Activated naive CD4-positive, alpha-beta T cell treated with anti-CD3 and anti-CD28 coated beads, Interleukin-2, amount 10 ng/mL, durations not matched to agents 7 days and 5 days (primary cell): ENCODE measurements around the gene TGM6.
"Not testable (repeated sequence)": the region's sequence is repeated elsewhere in the genome, so short reads cannot be mapped to it uniquely, and the experiment has no call there.

Source experiments
- CTCF ChIA-PET: fragments of 350-600 bp; sonication (Branson Sonifier 250); formaldehyde crosslinking; loops from one replicate; lab custom pipeline; 2021; ENCODE audit warnings: antibody characterized with exemption; lab: Charles Lee
- DNase-seq: peaks from one replicate; pipeline ENCODE4 v3.0.0-alpha.2; 2020
- H3K27ac Mint-ChIP-seq: one replicate; pipeline ENCODE4 v1.8.0; 2021; ENCODE audit warnings: mild to moderate bottlenecking, moderate library complexity, mixed read lengths
- H3K27me3 Mint-ChIP-seq: one replicate; pipeline ENCODE4 v1.8.0; 2021; ENCODE audit warnings: mild to moderate bottlenecking, mixed read lengths
- H3K36me3 Mint-ChIP-seq: one replicate; pipeline ENCODE4 v1.8.0; 2021; ENCODE audit warnings: mixed read lengths
- H3K4me1 Mint-ChIP-seq: one replicate; pipeline ENCODE4 v1.8.0; 2021; ENCODE audit warnings: mixed read lengths
- H3K4me3 Mint-ChIP-seq: one replicate; pipeline ENCODE4 v1.8.0; 2021; ENCODE audit warnings: mild to moderate bottlenecking, moderate library complexity, mixed read lengths
- H3K9me3 Mint-ChIP-seq: one replicate; pipeline ENCODE4 v1.8.0; 2021; ENCODE audit warnings: mixed read lengths

The TGM6 gene

GRCh38 chr20:2396241-2396814 is 15.6 kb downstream of the TGM6 start:
- CTCF ChIA-PET = interaction anchor here (0.7 to 1.1 kb wide), 2 partner anchors 9 to 1184 kb away, joined by 3 read pairs; no protein-coding TSS in a partner anchor

GRCh38 chr20:2397091-2397490 is 16.4 kb downstream of the TGM6 start:
- Mint-ChIP-seq H3K4me1 (no peaks in the 10 kb centered on the region), H3K36me3 (no peaks in the 10 kb centered on the region), H3K9me3 (no peaks in the 10 kb centered on the region), H3K4me3 (no peak overlapping the region), H3K27ac (no peak overlapping the region), H3K27me3 (peaks cover 9% of the 10 kb centered on the region)
- CTCF ChIA-PET = no interaction called here
- no peak for DNase-seq

More at GRCh38 chr20:2396241-2396814, 15.6 kb downstream of the TGM6 start:
- DNase-seq = no peak
- Mint-ChIP-seq H3K9me3 (no peaks in the 10 kb centered on the region), H3K27ac (no peak overlapping the region), H3K4me3 (no peak overlapping the region), H3K4me1 (no peaks in the 10 kb centered on the region), H3K27me3 (peaks cover 10% of the 10 kb centered on the region), H3K36me3 (no peaks in the 10 kb centered on the region)

GRCh38 chr20:2397595-2398145 is 17.0 kb downstream of the TGM6 start:
- no peaks in the 10 kb centered on the region for H3K4me1 Mint-ChIP-seq
- H3K27me3 Mint-ChIP-seq = peaks cover 13% of the 10 kb centered on the region
- H3K27ac Mint-ChIP-seq = no peak overlapping the region
- no peak for DNase-seq
- no peaks in the 10 kb centered on the region for H3K9me3 Mint-ChIP-seq
- CTCF ChIA-PET = no interaction called here
- H3K36me3 Mint-ChIP-seq = no peaks in the 10 kb centered on the region
- H3K4me3 Mint-ChIP-seq = no peak overlapping the region

- H3K36me3 Mint-ChIP-seq = no peaks in the 10 kb centered on the region
- no peak for DNase-seq
- H3K4me3 Mint-ChIP-seq = no peak overlapping the region
- no peaks in the 10 kb centered on the region for H3K4me1 Mint-ChIP-seq
- H3K9me3 Mint-ChIP-seq = no peaks in the 10 kb centered on the region
- H3K27ac Mint-ChIP-seq = no peak overlapping the region
- CTCF ChIA-PET = interaction anchor here (0.9 kb wide), 1 partner anchor 10 kb away, joined by 3 read pairs; no protein-coding TSS in a partner anchor
- peaks cover 13% of the 10 kb centered on the region for H3K27me3 Mint-ChIP-seq
These were observed 17.7 kb downstream of the TGM6 start for GRCh38 chr20:2398449-2398848.

GRCh38 chr20:2399390-2399789 is 18.7 kb downstream of the TGM6 start:
- no peak overlapping the region for H3K27ac Mint-ChIP-seq
- H3K36me3 Mint-ChIP-seq = no peaks in the 10 kb centered on the region
- no peaks in the 10 kb centered on the region for H3K4me1 Mint-ChIP-seq
- H3K27me3 Mint-ChIP-seq = peaks cover 13% of the 10 kb centered on the region
- CTCF ChIA-PET = interaction anchor here (0.9 kb wide), 1 partner anchor 11 kb away, joined by 3 read pairs; no protein-coding TSS in a partner anchor
- no peaks in the 10 kb centered on the region for H3K9me3 Mint-ChIP-seq
- no peak for DNase-seq
- H3K4me3 Mint-ChIP-seq = no peak overlapping the region

- Mint-ChIP-seq H3K4me3 (no peak overlapping the region), H3K27me3 (peaks cover 4% of the 10 kb centered on the region), H3K36me3 (no peaks in the 10 kb centered on the region), H3K9me3 (peaks cover 3% of the 10 kb centered on the region), H3K27ac (no peak overlapping the region), H3K4me1 (no peaks in the 10 kb centered on the region)
- CTCF ChIA-PET = interaction anchor here (1.3 kb wide), 1 partner anchor 12 kb away, joined by 5 read pairs; no protein-coding TSS in a partner anchor
- no peak for DNase-seq
These were observed 19.6 kb downstream of the TGM6 start for GRCh38 chr20:2400290-2400689.

GRCh38 chr20:2401527-2401926 is 20.8 kb downstream of the TGM6 start:
- Mint-ChIP-seq H3K9me3 (peaks cover 6% of the 10 kb centered on the region), H3K27me3 (peaks cover 4% of the 10 kb centered on the region), H3K36me3 (no peaks in the 10 kb centered on the region), H3K4me1 (no peaks in the 10 kb centered on the region), H3K27ac (no peak overlapping the region), H3K4me3 (no peak overlapping the region)
- CTCF ChIA-PET = interaction anchor here (1.0 kb wide), 1 partner anchor 38 kb away, joined by 3 read pairs; no protein-coding TSS in a partner anchor
- DNase-seq = no peak

GRCh38 chr20:2402271-2402980 is 21.7 kb downstream of the TGM6 start:
- CTCF ChIA-PET = interaction anchor here (0.9 to 1.0 kb wide), 2 partner anchors 23 to 38 kb away, joined by 3 read pairs; no protein-coding TSS in a partner anchor
- H3K4me3 Mint-ChIP-seq = no peak overlapping the region
- H3K9me3 Mint-ChIP-seq = peaks cover 6% of the 10 kb centered on the region
- H3K27me3 Mint-ChIP-seq = peaks cover 4% of the 10 kb centered on the region
- DNase-seq = no peak
- H3K4me1 Mint-ChIP-seq = no peaks in the 10 kb centered on the region
- no peak overlapping the region for H3K27ac Mint-ChIP-seq
- no peaks in the 10 kb centered on the region for H3K36me3 Mint-ChIP-seq

- no peak overlapping the region for H3K27ac Mint-ChIP-seq
- H3K4me3 Mint-ChIP-seq = no peak overlapping the region
- no peaks in the 10 kb centered on the region for H3K36me3 Mint-ChIP-seq
- no peak for DNase-seq
- H3K4me1 Mint-ChIP-seq = no peaks in the 10 kb centered on the region
- H3K9me3 Mint-ChIP-seq = peaks cover 6% of the 10 kb centered on the region
- H3K27me3 Mint-ChIP-seq = peaks cover 11% of the 10 kb centered on the region
- CTCF ChIA-PET = interaction anchor here (0.9 to 1.7 kb wide), 3 partner anchors 24 to 196 kb away, joined by 3 to 5 read pairs (median 3); no protein-coding TSS in a partner anchor
These were observed 22.8 kb downstream of the TGM6 start for GRCh38 chr20:2403291-2404052.

- Mint-ChIP-seq H3K27me3 (peaks cover 25% of the 10 kb centered on the region), H3K4me1 (no peaks in the 10 kb centered on the region), H3K9me3 (peaks cover 6% of the 10 kb centered on the region), H3K4me3 (no peak overlapping the region), H3K27ac (no peak overlapping the region), H3K36me3 (no peaks in the 10 kb centered on the region)
- DNase-seq = no peak
- CTCF ChIA-PET = no interaction called here
These were observed 25.0 kb downstream of the TGM6 start for GRCh38 chr20:2405693-2406065.

- H3K27ac Mint-ChIP-seq, H3K36me3 Mint-ChIP-seq, H3K4me3 Mint-ChIP-seq, H3K9me3 Mint-ChIP-seq, DNase-seq, CTCF ChIA-PET, H3K4me1 Mint-ChIP-seq: not testable (repeated sequence)
- H3K27me3 Mint-ChIP-seq = peaks cover 23% of the 10 kb centered on the region
These were observed 26.7 kb downstream of the TGM6 start for GRCh38 chr20:2407355-2407754.

GRCh38 chr20:2408111-2408510 is 27.4 kb downstream of the TGM6 start:
- Mint-ChIP-seq H3K27ac (no peak overlapping the region), H3K27me3 (peaks cover 24% of the 10 kb centered on the region), H3K36me3 (no peaks in the 10 kb centered on the region), H3K4me1 (no peaks in the 10 kb centered on the region), H3K9me3 (peaks cover 6% of the 10 kb centered on the region), H3K4me3 (no peak overlapping the region)
- no peak for DNase-seq
- CTCF ChIA-PET = no interaction called here

- CTCF ChIA-PET = no interaction called here
- no peak overlapping the region for H3K27ac Mint-ChIP-seq
- no peak overlapping the region for H3K4me3 Mint-ChIP-seq
- no peaks in the 10 kb centered on the region for H3K9me3 Mint-ChIP-seq
- no peaks in the 10 kb centered on the region for H3K4me1 Mint-ChIP-seq
- H3K36me3 Mint-ChIP-seq = no peaks in the 10 kb centered on the region
- no peak for DNase-seq
- peaks cover 35% of the 10 kb centered on the region for H3K27me3 Mint-ChIP-seq
These were observed 36.0 kb downstream of the TGM6 start for GRCh38 chr20:2416541-2417212.

- no peaks in the 10 kb centered on the region for H3K4me1 Mint-ChIP-seq
- CTCF ChIA-PET = no interaction called here
- no peak overlapping the region for H3K27ac Mint-ChIP-seq
- H3K27me3 Mint-ChIP-seq = peaks cover 35% of the 10 kb centered on the region
- H3K36me3 Mint-ChIP-seq = no peaks in the 10 kb centered on the region
- no peak overlapping the region for H3K4me3 Mint-ChIP-seq
- no peaks in the 10 kb centered on the region for H3K9me3 Mint-ChIP-seq
- DNase-seq = no peak
These were observed 36.5 kb downstream of the TGM6 start for GRCh38 chr20:2417213-2417541.
